Mucosa of descending colon (tissue), 3 donors: Measurements from ENCODE around the gene TEX14. TPM values are rescaled to one million over a fixed set of nuclear protein-coding genes. Genes with fewer than 3 reads are reported as not detected.

Experiments used
- ATAC-seq: fragments of 200-7000 bp; cut with Tn5 transposase; one replicate; pipeline ENCODE4 v1.9.1; 2020; ENCODE audit warnings: mild to moderate bottlenecking, moderate library complexity
- DNase-seq, 3 donors: peaks; one replicate each; pipeline ENCODE4 v3.0.0-alpha.2; 2020
- H3K36me3 ChIP-seq: fragments of 200-600 bp; one replicate; pipeline ENCODE4 v1.8.0; 2021; ENCODE audit warnings: low read depth, mild to moderate bottlenecking
- H3K4me1 ChIP-seq: fragments of 200-600 bp; one replicate; pipeline ENCODE4 v1.8.0; 2021; ENCODE audit warnings: low read depth, mild to moderate bottlenecking
- H3K4me3 ChIP-seq: fragments of 200-600 bp; one replicate; pipeline ENCODE4 v1.8.0; 2021; ENCODE audit warnings: mild to moderate bottlenecking
- H3K9me3 ChIP-seq: fragments of 200-600 bp; one replicate; pipeline ENCODE4 v1.8.0; 2021; ENCODE audit warnings: mild to moderate bottlenecking
- CTCF ChIP-seq: fragments of 200-600 bp; IDR thresholded peaks from one replicate; pipeline ENCODE4 v1.8.0; 2022; ENCODE audit warnings: antibody characterized with exemption, mild to moderate bottlenecking
- intact Hi-C, 2 donors: fragments of 100-400 bp; cut with DNase I in 1 of 2; cut with micrococcal nuclease in 1 of 2; formaldehyde crosslinking; loops; one replicate each; pipeline versions ENCODE4 v1.11.0 to v1.11.1; 2022; cut with DNase I, micrococcal nuclease
- total RNA-seq, 3 donors: library from RNA; stranded (reverse); fragmentation: NEBNext Ultra II Directional in 2 of 3; extraction: Animal tissue kit (Norgen Biotek cat#: 25700) in 2 of 3; gene quantifications; one replicate each; pipeline versions ENCODE4 v1.2.1 to v1.2.4, GENCODE V29; 2021 to 2023
- donor health status: DM: no; HTN: no; CAD: no; lungs with moderate emphysema.
- donor health status: DM: no; HTN: no; CAD: no.
- donor health status: DM: no; HTN: yes; CAD: no.

Gene TEX14
- total RNA-seq, 3 donors from 2014 or later, result 0.28 TPM; not detected in 2

GRCh38 chr17:58699771-58700170 lies 7.9 kb upstream of the TEX14 start:
- no peak for ATAC-seq
- Histone ChIP-seq H3K9me3 (no peaks in the 10 kb centered on the region), H3K4me1 (no peaks in the 10 kb centered on the region), H3K4me3 (no peak overlapping the region), H3K36me3 (no peaks in the 10 kb centered on the region)
- intact Hi-C loops, result no loop called here
- DNase-seq, result no peak
- TF ChIP-seq CTCF, result no peak

GRCh38 chr17:58694826-58695225 lies 3.0 kb upstream of the TEX14 start:
- no peak for ATAC-seq
- intact Hi-C loops, result no loop called here
- Histone ChIP-seq H3K4me1 (peaks cover 9% of the 10 kb centered on the region), H3K36me3 (no peaks in the 10 kb centered on the region), H3K9me3 (no peaks in the 10 kb centered on the region), H3K4me3 (no peak overlapping the region)
- DNase-seq, result no peak
- no peak for TF ChIP-seq CTCF

GRCh38 chr17:58694302-58694701 lies 2.5 kb upstream of the TEX14 start:
- DNase-seq (no peak), ATAC-seq (no peak)
- TF ChIP-seq CTCF, result no peak
- Histone ChIP-seq H3K4me3 (no peak overlapping the region), H3K4me1 (peaks cover 9% of the 10 kb centered on the region), H3K36me3 (no peaks in the 10 kb centered on the region), H3K9me3 (no peaks in the 10 kb centered on the region)
- intact Hi-C loops, result no loop called here

GRCh38 chr17:58693751-58694150 lies 1.9 kb upstream of the TEX14 start:
- H3K36me3 ChIP-seq, result no peaks in the 10 kb centered on the region
- H3K4me3 ChIP-seq, result no peak overlapping the region
- no peak for TF ChIP-seq CTCF
- no peaks in the 10 kb centered on the region for H3K9me3 ChIP-seq
- DNase-seq, result no peak
- ATAC-seq, result no peak
- H3K4me1 ChIP-seq, result peaks cover 9% of the 10 kb centered on the region
- intact Hi-C loops, result no loop called here

GRCh38 chr17:58693208-58693607 lies 1.4 kb upstream of the TEX14 start:
- ATAC-seq (no peak), DNase-seq (no peak)
- Histone ChIP-seq H3K9me3 (no peaks in the 10 kb centered on the region), H3K36me3 (no peaks in the 10 kb centered on the region), H3K4me3 (no peak overlapping the region), H3K4me1 (peaks cover 9% of the 10 kb centered on the region)
- TF ChIP-seq CTCF, result no peak
- intact Hi-C loops, result no loop called here
